HL-60 (cell line): ENCODE results near the gene COMMD6.
A peak's percentile ranks its signal among the peaks of the same experiment; 100 is the strongest.

Source experiments
- DNase-seq, 2 experiments: peaks; one replicate each; pipeline ENCODE4 v3.0.0-alpha.2; 2010 to 2020; ENCODE audit warnings: low read depth in 1 of 2, low spot score in 1 of 2
- H3K27ac ChIP-seq: fragments of 250-450 bp; sonication (Bioruptor Pico); replicated peaks from 2 replicates; pipeline ENCODE4 v1.5.1; 2020; ENCODE audit warnings: mild to moderate bottlenecking, moderate library complexity
- H3K27me3 ChIP-seq: fragments of 250-450 bp; sonication (Bioruptor Pico); 2 replicates; pipeline ENCODE4 v1.5.1; 2021; ENCODE audit warnings: mild to moderate bottlenecking, moderate library complexity; ENCODE audit not compliant: insufficient read depth, poor library complexity, severe bottlenecking
- H3K4me3 ChIP-seq: replicated peaks from 2 replicates; pipeline ENCODE4 v1.5.1; 2011; ENCODE audit warnings: mild to moderate bottlenecking, control low read depth, low read length; ENCODE audit not compliant: insufficient read depth
- GABPA ChIP-seq: IDR thresholded peaks from 2 replicates; pipeline ENCODE4 v1.6.1; 2012; ENCODE audit warnings: low read depth
- POLR2AphosphoS5 ChIP-seq: IDR thresholded peaks from 2 replicates; pipeline ENCODE4 v1.6.1; 2012; ENCODE audit warnings: low read depth
- SPI1 ChIP-seq: IDR thresholded peaks from 2 replicates; pipeline ENCODE4 v1.6.1; 2012; ENCODE audit warnings: low read depth, mild to moderate bottlenecking, borderline replicate concordance
- TF ChIP-seq, protein P1 (sequence below): IDR thresholded peaks from one replicate; pipeline ENCODE4 v1.5.1; 2011; ENCODE audit warnings: low read length, control low read depth, inconsistent platforms; ENCODE audit not compliant: insufficient read depth
- TF ChIP-seq, protein P2 (sequence below): IDR thresholded peaks from 2 replicates; pipeline ENCODE4 v1.6.1; 2012; ENCODE audit warnings: low read depth; ENCODE audit not compliant: insufficient replicate concordance

The COMMD6 gene

GRCh38 chr13:75514080-75514995 is 23.3 kb downstream of the COMMD6 start:
- no peaks in the 10 kb centered on the region for H3K27me3 ChIP-seq
- TF ChIP-seq POLR2AphosphoS5 (no peak), GABPA (no peak), SPI1 (no peak)
- TF ChIP-seq, protein P1, sequence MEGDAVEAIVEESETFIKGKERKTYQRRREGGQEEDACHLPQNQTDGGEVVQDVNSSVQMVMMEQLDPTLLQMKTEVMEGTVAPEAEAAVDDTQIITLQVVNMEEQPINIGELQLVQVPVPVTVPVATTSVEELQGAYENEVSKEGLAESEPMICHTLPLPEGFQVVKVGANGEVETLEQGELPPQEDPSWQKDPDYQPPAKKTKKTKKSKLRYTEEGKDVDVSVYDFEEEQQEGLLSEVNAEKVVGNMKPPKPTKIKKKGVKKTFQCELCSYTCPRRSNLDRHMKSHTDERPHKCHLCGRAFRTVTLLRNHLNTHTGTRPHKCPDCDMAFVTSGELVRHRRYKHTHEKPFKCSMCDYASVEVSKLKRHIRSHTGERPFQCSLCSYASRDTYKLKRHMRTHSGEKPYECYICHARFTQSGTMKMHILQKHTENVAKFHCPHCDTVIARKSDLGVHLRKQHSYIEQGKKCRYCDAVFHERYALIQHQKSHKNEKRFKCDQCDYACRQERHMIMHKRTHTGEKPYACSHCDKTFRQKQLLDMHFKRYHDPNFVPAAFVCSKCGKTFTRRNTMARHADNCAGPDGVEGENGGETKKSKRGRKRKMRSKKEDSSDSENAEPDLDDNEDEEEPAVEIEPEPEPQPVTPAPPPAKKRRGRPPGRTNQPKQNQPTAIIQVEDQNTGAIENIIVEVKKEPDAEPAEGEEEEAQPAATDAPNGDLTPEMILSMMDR = no peak
- TF ChIP-seq, protein P2, sequence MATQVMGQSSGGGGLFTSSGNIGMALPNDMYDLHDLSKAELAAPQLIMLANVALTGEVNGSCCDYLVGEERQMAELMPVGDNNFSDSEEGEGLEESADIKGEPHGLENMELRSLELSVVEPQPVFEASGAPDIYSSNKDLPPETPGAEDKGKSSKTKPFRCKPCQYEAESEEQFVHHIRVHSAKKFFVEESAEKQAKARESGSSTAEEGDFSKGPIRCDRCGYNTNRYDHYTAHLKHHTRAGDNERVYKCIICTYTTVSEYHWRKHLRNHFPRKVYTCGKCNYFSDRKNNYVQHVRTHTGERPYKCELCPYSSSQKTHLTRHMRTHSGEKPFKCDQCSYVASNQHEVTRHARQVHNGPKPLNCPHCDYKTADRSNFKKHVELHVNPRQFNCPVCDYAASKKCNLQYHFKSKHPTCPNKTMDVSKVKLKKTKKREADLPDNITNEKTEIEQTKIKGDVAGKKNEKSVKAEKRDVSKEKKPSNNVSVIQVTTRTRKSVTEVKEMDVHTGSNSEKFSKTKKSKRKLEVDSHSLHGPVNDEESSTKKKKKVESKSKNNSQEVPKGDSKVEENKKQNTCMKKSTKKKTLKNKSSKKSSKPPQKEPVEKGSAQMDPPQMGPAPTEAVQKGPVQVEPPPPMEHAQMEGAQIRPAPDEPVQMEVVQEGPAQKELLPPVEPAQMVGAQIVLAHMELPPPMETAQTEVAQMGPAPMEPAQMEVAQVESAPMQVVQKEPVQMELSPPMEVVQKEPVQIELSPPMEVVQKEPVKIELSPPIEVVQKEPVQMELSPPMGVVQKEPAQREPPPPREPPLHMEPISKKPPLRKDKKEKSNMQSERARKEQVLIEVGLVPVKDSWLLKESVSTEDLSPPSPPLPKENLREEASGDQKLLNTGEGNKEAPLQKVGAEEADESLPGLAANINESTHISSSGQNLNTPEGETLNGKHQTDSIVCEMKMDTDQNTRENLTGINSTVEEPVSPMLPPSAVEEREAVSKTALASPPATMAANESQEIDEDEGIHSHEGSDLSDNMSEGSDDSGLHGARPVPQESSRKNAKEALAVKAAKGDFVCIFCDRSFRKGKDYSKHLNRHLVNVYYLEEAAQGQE = no peak
- H3K4me3 ChIP-seq = no peak overlapping the region
- no peak for DNase-seq
- peak overlapping the region; percentile 36 for H3K27ac ChIP-seq

DNA sequence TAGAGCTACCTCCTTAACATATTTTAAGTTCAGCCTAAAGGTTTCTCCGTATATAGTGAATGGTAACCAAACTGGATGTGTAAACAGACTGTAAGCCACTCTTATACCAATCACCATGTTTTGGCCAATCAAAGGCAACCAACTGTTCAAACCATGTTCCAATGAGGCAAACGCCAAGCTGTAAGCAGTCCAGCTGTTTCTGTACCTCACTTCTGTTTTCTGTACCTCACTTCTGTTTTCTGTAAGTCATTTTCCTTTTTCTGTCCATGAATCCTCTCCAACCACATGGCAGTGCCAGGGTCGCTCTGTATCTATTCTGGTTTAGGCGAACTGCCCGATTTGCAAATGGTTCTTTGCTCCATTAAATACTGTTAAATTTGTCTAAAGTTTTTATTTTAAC is 24.4 kb downstream of the COMMD6 start:
- Histone ChIP-seq H3K4me3 (no peak overlapping the region), H3K27ac (no peak overlapping the region; the same call in 1 of the 2 replicates), H3K27me3 (no peaks in the 10 kb centered on the region)
- TF ChIP-seq, protein P1 = no peak
- TF ChIP-seq SPI1 = peak; percentile 88
- DNase-seq = peak in 1 of 2 experiments; percentile 50

- no peaks in the 10 kb centered on the region for H3K27me3 ChIP-seq
- TF ChIP-seq GABPA (no peak), POLR2AphosphoS5 (no peak), SPI1 (no peak)
- TF ChIP-seq, protein P1 = no peak
- TF ChIP-seq, protein P2 = no peak
- H3K27ac ChIP-seq = no peak overlapping the region
- DNase-seq = no peak
- H3K4me3 ChIP-seq = no peak overlapping the region
Observed at GRCh38 chr13:75512253-75512652, 25.4 kb downstream of the COMMD6 start.
